WTC11 (cell line): ENCODE results near the gene MOB1B.

Source experiments
- ATF1 ChIP-seq: sonication (generic); formaldehyde crosslinking; IDR thresholded peaks from 2 replicates; pipeline ENCODE4 v1.8.1; 2023; ENCODE audit warnings: mild to moderate bottlenecking, moderate library complexity, missing genetic modification reagents
- ATF2 ChIP-seq: sonication (generic); formaldehyde crosslinking; IDR thresholded peaks from 2 replicates; pipeline ENCODE4 v1.8.1; 2022; ENCODE audit warnings: low read depth, missing genetic modification reagents, borderline replicate concordance
- ATF6 ChIP-seq: sonication (generic); formaldehyde crosslinking; IDR thresholded peaks from 2 replicates; pipeline ENCODE4 v1.8.1; 2023; ENCODE audit warnings: mild to moderate bottlenecking, missing genetic modification reagents
- CREB1 ChIP-seq: sonication (generic); formaldehyde crosslinking; IDR thresholded peaks from 2 replicates; pipeline ENCODE4 v1.8.0; 2023; ENCODE audit warnings: mild to moderate bottlenecking, missing genetic modification reagents
- JUN ChIP-seq: sonication (generic); formaldehyde crosslinking; IDR thresholded peaks from 2 replicates; pipeline ENCODE4 v1.8.0; 2023; ENCODE audit warnings: mild to moderate bottlenecking, missing genetic modification reagents
- KAT7 ChIP-seq: sonication (generic); formaldehyde crosslinking; IDR thresholded peaks from 2 replicates; pipeline ENCODE4 v1.8.1; 2023; ENCODE audit warnings: missing genetic modification reagents, mild to moderate bottlenecking, borderline replicate concordance
- PREB ChIP-seq: sonication (generic); formaldehyde crosslinking; IDR thresholded peaks from 2 replicates; pipeline ENCODE4 v1.8.1; 2022; ENCODE audit warnings: mild to moderate bottlenecking, missing genetic modification reagents, moderate library complexity, borderline replicate concordance
- RORB ChIP-seq: fragments of 250-450 bp; sonication (Bioruptor Pico); IDR thresholded peaks from 2 replicates; pipeline ENCODE4 v1.9.0; 2021; ENCODE audit warnings: mild to moderate bottlenecking
- SMAD4 ChIP-seq: sonication (generic); formaldehyde crosslinking; IDR thresholded peaks from 2 replicates; pipeline ENCODE4 v1.8.0; 2022; ENCODE audit warnings: mild to moderate bottlenecking, missing genetic modification reagents
- TF ChIP-seq, protein P1 (sequence below): sonication (generic); formaldehyde crosslinking; conservative IDR thresholded peaks from 2 replicates; pipeline ENCODE4 v1.8.1; 2022; ENCODE audit warnings: mild to moderate bottlenecking, missing genetic modification reagents
- TF ChIP-seq, protein P2 (sequence below): fragments of 200-600 bp; IDR thresholded peaks from 2 replicates; pipeline ENCODE4 v1.8.0; 2022; ENCODE audit warnings: antibody characterized with exemption
- TF ChIP-seq, protein P3 (sequence below): sonication (generic); formaldehyde crosslinking; IDR thresholded peaks from 2 replicates; pipeline ENCODE4 v1.8.0; 2022; ENCODE audit warnings: missing genetic modification reagents
- TF ChIP-seq, protein P4 (sequence below): sonication (generic); formaldehyde crosslinking; IDR thresholded peaks from 2 replicates; pipeline ENCODE4 v1.8.1; 2023; ENCODE audit warnings: mild to moderate bottlenecking, moderate library complexity, missing genetic modification reagents

DNA sequence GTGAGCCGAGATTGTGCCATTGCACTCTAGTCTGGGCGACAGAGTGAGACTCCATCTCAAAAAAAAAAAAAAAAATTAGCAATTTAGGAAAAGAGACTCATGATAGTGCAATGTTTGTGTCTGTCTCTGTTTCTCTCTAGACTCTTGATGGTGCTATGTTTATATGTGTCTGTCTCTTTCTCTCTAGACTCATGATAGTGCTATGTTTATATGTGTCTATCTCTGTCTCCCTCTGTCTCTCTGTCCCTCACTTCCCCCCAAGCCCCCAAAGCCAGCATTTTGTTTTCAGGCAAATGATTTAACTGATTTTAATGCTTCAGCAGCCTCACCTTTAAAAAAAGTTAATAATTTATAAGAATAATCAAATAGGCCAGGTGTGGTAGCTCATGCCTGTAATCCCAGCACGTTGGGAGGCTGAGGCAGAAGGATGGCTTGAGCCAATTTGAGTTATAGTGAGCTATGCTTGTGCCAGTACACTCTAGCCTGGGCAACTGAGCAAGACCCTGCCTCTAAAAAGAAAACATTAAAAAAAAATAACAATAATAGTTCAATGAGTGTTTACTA, 6.9 kb downstream of the MOB1B start:
- TF ChIP-seq ATF1 (CRISPR knock-in tag), result no peak
- no peak for TF ChIP-seq SMAD4 (CRISPR knock-in tag)
- TF ChIP-seq ATF2 (CRISPR knock-in tag), result no peak
- TF ChIP-seq RORB (CRISPR knock-in tag), result no peak
- TF ChIP-seq, protein P1, sequence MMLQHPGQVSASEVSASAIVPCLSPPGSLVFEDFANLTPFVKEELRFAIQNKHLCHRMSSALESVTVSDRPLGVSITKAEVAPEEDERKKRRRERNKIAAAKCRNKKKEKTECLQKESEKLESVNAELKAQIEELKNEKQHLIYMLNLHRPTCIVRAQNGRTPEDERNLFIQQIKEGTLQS (CRISPR knock-in tag), result no peak
- TF ChIP-seq PREB (CRISPR knock-in tag), result no peak
- no peak for TF ChIP-seq CREB1 (CRISPR knock-in tag)
- no peak for TF ChIP-seq KAT7
- no peak for TF ChIP-seq JUN (CRISPR knock-in tag)
- TF ChIP-seq, protein P2, sequence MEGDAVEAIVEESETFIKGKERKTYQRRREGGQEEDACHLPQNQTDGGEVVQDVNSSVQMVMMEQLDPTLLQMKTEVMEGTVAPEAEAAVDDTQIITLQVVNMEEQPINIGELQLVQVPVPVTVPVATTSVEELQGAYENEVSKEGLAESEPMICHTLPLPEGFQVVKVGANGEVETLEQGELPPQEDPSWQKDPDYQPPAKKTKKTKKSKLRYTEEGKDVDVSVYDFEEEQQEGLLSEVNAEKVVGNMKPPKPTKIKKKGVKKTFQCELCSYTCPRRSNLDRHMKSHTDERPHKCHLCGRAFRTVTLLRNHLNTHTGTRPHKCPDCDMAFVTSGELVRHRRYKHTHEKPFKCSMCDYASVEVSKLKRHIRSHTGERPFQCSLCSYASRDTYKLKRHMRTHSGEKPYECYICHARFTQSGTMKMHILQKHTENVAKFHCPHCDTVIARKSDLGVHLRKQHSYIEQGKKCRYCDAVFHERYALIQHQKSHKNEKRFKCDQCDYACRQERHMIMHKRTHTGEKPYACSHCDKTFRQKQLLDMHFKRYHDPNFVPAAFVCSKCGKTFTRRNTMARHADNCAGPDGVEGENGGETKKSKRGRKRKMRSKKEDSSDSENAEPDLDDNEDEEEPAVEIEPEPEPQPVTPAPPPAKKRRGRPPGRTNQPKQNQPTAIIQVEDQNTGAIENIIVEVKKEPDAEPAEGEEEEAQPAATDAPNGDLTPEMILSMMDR, result no peak
- TF ChIP-seq, protein P3, sequence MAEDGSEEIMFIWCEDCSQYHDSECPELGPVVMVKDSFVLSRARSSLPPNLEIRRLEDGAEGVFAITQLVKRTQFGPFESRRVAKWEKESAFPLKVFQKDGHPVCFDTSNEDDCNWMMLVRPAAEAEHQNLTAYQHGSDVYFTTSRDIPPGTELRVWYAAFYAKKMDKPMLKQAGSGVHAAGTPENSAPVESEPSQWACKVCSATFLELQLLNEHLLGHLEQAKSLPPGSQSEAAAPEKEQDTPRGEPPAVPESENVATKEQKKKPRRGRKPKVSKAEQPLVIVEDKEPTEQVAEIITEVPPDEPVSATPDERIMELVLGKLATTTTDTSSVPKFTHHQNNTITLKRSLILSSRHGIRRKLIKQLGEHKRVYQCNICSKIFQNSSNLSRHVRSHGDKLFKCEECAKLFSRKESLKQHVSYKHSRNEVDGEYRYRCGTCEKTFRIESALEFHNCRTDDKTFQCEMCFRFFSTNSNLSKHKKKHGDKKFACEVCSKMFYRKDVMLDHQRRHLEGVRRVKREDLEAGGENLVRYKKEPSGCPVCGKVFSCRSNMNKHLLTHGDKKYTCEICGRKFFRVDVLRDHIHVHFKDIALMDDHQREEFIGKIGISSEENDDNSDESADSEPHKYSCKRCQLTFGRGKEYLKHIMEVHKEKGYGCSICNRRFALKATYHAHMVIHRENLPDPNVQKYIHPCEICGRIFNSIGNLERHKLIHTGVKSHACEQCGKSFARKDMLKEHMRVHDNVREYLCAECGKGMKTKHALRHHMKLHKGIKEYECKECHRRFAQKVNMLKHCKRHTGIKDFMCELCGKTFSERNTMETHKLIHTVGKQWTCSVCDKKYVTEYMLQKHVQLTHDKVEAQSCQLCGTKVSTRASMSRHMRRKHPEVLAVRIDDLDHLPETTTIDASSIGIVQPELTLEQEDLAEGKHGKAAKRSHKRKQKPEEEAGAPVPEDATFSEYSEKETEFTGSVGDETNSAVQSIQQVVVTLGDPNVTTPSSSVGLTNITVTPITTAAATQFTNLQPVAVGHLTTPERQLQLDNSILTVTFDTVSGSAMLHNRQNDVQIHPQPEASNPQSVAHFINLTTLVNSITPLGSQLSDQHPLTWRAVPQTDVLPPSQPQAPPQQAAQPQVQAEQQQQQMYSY (CRISPR knock-in tag), result no peak
- no peak for TF ChIP-seq ATF6 (CRISPR knock-in tag)
- TF ChIP-seq, protein P4, sequence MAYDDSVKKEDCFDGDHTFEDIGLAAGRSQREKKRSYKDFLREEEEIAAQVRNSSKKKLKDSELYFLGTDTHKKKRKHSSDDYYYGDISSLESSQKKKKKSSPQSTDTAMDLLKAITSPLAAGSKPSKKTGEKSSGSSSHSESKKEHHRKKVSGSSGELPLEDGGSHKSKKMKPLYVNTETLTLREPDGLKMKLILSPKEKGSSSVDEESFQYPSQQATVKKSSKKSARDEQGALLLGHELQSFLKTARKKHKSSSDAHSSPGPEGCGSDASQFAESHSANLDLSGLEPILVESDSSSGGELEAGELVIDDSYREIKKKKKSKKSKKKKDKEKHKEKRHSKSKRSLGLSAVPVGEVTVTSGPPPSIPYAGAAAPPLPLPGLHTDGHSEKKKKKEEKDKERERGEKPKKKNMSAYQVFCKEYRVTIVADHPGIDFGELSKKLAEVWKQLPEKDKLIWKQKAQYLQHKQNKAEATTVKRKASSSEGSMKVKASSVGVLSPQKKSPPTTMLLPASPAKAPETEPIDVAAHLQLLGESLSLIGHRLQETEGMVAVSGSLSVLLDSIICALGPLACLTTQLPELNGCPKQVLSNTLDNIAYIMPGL (CRISPR knock-in tag), result no peak
